Measurements from ENCODE around the gene IL17RD. TPM values are rescaled to one million over a fixed set of nuclear protein-coding genes. Genes with fewer than 3 reads are reported as not detected.

The IL17RD gene
- total RNA-seq, 1 experiment from 2014 or later: 31.7 TPM

GRCh38 chr3:57093971-57094535, 71.1 kb downstream of the IL17RD start:
- Mint-ChIP-seq H3K4me3 (no peak overlapping the region), H3K9me3 (no peaks in the 10 kb centered on the region), H3K4me1 (peaks cover 9 to 11% of the 10 kb centered on the region in 2 experiments), H3K27me3 (ENCODE audit: low read depth) (no peaks in the 10 kb centered on the region), H3K36me3 (ENCODE audit: insufficient read depth in 1 of 3, low read depth in 3 of 3) (peaks cover 17 to 32% (median 28%) of the 10 kb centered on the region in 3 experiments; a peak in 5 of 7 replicates), H3K27ac (peak overlapping the region in 1 of 3 experiments; percentile 30; a peak in 2 of 7 replicates)
- Histone ChIP-seq H2BK15ac (ENCODE audit: low read depth, low read length) (no peak overlapping the region), H2BK120ac (ENCODE audit: low read depth, low read length, poor library complexity, severe bottlenecking) (no peak overlapping the region), H3K4me1 (ENCODE audit: insufficient read depth, low read length) (no peaks in the 10 kb centered on the region), H3K18ac (ENCODE audit: insufficient read length, low read depth, low read length) (no peak overlapping the region), H3K4ac (ENCODE audit: low read depth, low read length) (no peak overlapping the region), H4K20me1 (ENCODE audit: control insufficient read depth, insufficient read depth, insufficient read length) (peaks cover 2% of the 10 kb centered on the region), H2AFZ (ENCODE audit: low read length) (no peak overlapping the region), H3K56ac (ENCODE audit: insufficient read length, low read depth, low read length) (no peak overlapping the region), H2BK20ac (ENCODE audit: low read depth, low read length, poor library complexity, severe bottlenecking) (no peak overlapping the region), H2AK5ac (ENCODE audit: insufficient read length, low read length) (no peak overlapping the region), H3K79me2 (ENCODE audit: insufficient read depth, low read length) (no peaks in the 10 kb centered on the region), H3K79me1 (ENCODE audit: insufficient read depth, low read depth, low read length, poor library complexity, severe bottlenecking) (no peaks in the 10 kb centered on the region), H3K14ac (ENCODE audit: insufficient read depth, low read length) (no peak overlapping the region), H3K9me3 (ENCODE audit: control insufficient read depth, low read depth, low read length) (no peaks in the 10 kb centered on the region), H3K23me2 (ENCODE audit: insufficient read length, low read depth, low read length, poor library complexity, severe bottlenecking) (no peaks in the 10 kb centered on the region), H3K27me3 (ENCODE audit: insufficient read depth, low read length) (no peaks in the 10 kb centered on the region), H4K8ac (replicated peaks; ENCODE audit: insufficient read length, low read depth, low read length) (no peak overlapping the region), H2BK12ac (ENCODE audit: insufficient read length, low read depth, low read length) (no peak overlapping the region), H4K91ac (ENCODE audit: insufficient read length, low read depth, low read length) (no peak overlapping the region), H3K4me2 (ENCODE audit: insufficient read depth, insufficient read length, low read length) (no peak overlapping the region), H3K23ac (ENCODE audit: insufficient read length, low read depth, low read length) (no peak overlapping the region), H3T11ph (ENCODE audit: low read length) (no peak overlapping the region), H3K9ac (ENCODE audit: extremely low read depth, insufficient read length, low read length) (no peak overlapping the region), H4K5ac (ENCODE audit: insufficient read length, low read depth, low read length) (no peak overlapping the region), H2BK5ac (ENCODE audit: insufficient read length, low read length) (no peak overlapping the region), H3K27ac (ENCODE audit: insufficient read length, low read depth, low read length) (no peak overlapping the region)
- no peak for DNase-seq
- WGBS (ENCODE audit: extremely low coverage, insufficient read length, low lambda C conversion rate): 100% methylated on average over 1 of the region's 6 CpGs
- TF ChIP-seq CTCF (conservative IDR thresholded peaks at IDR 0.05): no peak
